NCI-H510A (cell line): ENCODE measurements around the gene SELENOV.
A peak's percentile ranks its signal among the peaks of the same experiment; 100 is the strongest.
"Not testable (repeated sequence)": the region's sequence is repeated elsewhere in the genome, so short reads cannot be mapped to it uniquely, and the experiment has no call there.

Experiments used
- DNase-seq: peaks from one replicate; lab custom pipeline; 2025; lab: John Stamatoyannopoulos, UW

Gene SELENOV, protein sequence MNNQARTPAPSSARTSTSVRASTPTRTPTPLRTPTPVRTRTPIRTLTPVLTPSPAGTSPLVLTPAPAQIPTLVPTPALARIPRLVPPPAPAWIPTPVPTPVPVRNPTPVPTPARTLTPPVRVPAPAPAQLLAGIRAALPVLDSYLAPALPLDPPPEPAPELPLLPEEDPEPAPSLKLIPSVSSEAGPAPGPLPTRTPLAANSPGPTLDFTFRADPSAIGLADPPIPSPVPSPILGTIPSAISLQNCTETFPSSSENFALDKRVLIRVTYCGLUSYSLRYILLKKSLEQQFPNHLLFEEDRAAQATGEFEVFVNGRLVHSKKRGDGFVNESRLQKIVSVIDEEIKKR

DNA sequence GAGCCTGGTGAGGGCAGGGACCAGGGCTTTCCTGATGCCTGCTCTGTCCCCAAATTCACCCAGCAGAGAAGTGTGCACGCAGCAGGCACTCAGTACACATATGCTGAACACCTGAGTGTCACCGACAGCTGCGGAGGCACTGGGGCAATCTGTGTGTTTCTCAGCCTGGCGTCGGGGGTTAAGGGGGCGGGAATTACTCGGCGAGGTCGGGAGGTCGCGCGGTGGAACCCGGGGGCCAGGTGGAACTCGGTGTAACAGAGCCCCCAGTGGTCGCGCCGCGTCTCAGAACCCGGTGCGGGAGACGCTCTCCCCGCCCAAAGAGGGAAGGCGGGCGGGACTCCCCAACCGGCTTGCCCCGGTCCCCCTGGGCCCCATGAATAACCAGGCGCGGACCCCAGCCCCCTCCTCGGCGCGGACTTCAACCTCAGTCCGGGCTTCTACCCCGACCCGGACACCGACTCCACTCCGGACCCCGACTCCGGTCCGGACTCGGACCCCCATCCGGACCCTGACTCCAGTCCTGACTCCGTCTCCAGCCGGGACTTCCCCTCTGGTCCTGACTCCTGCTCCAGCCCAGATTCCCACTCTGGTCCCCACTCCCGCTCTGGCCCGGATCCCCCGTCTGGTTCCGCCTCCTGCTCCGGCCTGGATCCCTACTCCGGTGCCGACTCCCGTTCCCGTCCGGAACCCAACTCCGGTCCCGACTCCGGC is at the start of gene SELENOV:
Gene SELENOV, plus strand, starts transcription at position 300 of the 711 bp plus-strand sequence. Its CDS starts 74 bp downstream, at position 374.
- no peak for DNase-seq

DNA sequence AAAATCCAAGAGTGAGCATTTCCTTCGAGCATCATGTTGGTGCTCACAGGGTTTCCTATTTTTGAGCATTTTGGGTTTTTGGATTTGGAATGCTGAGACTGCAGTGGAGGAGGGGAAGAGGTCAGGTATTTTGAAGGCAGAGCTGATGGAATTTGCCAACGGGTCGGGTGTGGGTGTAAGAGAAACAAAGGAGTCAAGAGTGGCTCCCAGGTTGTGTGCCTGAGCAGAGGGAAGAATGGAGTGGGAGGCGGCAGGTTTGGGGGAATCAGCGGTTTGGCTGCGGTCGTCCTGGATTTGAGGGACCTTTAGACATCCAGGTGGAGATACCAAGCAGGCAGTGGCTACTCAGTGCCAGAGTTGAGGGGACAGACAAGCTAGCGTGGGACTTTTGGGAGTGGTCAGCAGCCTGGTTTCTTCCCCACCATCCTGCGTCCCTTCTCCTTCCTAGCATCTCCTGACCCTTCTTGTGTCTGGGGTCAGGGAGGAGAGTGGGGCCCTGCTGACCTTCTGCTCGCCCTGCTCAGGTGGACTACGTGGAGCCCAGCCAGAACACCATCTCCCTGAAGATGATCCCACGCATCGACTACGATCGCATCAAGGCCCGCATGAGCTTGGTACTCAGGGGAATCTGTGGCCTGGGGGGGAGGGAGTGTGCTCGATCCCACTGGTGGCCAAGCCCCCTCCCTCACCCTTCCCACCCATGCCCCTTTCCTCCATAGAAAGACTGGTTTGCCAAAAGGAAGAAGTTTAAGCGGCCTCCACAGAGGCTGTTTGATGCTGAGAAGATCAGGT is 48.8 kb upstream of the SELENOV start:
- no peak for DNase-seq

DNA sequence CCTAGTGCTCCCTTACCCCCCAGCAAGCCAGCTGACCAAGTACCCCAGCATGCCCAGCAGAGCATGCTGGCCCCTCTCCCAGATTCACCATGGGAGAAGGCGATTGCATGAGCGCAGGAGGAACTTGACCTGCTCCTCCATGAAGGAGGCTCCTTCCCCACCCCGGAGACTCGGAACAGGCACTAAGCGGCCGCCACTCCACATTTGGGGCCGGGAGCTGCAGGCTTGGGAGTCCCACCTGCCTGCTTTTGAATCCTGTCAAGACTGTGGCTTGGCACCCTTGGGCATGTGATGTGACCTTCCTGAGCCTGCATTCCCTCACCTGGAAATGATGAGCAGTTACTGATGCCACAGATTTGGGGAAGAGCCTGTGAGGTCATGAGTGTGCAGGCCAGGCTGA is 47.0 kb upstream of the SELENOV start:
- no peak for DNase-seq

DNA sequence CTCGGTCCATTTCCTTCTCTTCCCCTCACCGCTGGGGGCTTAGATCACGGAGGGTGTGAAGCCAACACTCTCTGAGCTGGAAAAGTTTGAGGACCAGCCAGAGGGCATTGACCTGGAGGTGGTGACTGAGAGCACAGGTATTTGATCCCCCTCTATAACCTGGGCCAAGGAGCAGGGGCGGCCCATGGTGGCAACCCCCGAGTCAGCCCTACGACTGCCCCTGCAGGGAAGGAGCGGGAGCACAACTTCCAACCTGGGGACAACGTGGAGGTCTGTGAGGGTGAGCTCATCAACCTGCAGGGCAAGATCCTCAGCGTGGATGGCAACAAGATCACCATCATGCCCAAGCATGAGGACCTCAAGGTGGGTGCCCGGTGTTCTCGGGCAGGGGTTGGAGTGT is 45.9 kb upstream of the SELENOV start:
- DNase-seq = no peak

DNA sequence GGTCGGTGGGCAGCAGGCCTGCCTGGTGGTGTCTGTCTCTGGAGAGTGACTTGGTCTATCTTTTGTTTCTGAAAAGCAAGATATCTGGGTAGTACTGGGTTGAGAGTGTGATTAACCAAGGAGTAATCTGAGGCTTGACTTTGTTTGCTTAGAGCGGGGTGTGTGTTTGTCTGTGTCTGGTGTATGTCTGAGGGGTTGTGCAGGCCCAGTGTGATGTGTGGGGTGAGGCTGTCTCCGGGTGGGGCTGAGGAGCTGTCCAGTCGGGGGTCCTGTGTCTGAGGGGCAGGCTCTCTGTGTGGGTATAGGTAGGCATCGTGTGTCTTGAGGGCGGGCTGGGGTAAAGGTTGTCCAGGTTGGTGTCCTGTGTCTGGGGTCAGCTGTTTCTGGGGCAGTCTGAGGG is 45.4 kb upstream of the SELENOV start:
- no peak for DNase-seq

DNA sequence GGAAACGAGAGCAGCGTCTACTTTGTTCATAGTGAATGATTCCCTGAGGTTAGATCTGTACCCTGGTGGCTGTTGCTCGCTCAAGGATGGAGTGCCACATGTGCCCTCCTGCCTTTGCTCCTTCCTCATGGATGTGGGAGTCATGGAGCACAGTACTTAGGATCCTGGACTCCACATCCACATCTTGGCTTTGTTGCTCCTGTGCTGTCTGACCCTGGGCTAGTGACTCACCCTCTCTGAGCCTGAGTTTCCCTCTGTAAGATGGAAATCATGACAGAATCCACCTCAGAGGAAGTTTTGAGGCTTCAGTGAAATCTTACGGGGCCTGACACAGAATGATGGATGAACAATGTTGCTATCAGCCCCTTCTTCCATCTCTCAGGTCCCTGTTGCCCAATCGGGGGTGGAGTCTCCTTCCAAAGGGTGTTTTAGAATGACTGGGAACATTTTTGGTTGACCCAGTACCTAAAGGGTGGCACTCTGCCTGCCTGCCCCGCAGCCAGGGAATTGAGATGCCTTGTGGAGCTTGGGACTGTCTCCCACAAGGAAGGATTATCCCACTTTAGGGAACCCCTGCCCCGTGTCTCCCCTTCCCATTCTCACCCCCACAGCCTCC is 44.1 kb upstream of the SELENOV start:
- no peak for DNase-seq

DNA sequence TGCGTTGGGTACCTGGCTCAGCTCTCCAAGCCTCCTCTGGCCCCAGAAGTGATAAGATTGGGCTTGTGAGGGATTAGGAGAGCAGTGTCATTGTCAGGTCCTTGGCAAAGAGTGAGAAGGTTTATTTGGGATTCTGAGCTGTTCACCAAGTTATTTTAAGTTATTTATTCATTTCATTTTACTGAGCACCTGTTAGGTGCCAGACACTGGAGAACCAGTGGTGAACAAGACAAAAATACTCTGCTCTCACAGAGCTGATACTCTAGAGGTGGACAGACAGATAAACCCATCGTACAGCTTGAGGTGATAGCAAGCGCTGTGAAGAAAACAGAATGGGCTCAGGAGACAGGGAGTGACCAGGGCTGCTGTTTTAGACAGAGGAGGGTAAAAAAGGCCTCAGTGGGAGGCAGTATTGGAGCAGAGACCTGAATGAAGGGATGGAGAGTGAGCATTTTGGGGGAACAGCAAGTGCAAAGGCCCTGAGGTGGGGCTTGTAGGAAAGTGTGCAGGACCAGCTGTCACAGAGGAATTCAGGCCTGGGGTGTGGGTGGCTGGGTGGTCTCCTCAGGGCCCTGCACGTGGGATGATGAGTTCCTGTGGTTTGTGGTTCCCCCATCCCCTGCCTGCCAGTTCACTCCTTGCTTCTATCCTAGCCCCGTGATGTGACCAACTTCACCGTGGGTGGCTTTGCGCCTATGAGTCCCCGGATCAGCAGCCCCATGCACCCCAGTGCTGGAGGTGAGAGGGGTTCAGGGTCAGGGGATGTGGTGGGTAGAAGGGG is 43.0 kb upstream of the SELENOV start:
- DNase-seq = no peak

DNA sequence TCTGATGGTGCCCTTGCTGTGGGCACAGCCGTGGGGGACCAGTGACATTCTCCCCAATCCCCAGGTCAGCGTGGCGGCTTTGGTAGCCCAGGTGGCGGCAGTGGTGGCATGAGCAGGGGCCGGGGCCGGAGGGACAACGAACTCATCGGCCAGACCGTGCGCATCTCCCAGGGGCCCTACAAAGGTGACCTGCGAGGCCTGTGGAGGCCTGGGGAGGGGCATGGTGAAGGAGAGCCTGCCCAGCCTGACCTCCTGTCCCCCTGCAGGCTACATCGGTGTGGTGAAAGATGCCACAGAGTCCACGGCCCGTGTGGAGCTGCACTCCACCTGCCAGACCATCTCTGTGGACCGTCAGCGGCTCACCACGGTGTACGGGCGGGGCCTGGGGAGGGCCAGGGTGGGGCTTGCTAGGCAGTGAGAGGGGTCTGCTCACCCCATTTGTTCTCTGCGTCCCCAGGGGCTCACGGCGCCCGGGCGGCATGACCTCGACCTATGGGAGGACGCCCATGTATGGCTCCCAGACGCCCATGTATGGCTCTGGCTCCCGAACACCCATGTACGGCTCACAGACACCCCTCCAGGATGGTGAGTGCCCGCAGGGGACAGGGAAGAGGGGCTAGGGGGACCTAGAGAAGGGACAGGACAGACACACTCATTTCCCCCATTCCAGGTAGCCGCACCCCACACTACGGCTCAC is 42.0 kb upstream of the SELENOV start:
- DNase-seq = no peak

DNA sequence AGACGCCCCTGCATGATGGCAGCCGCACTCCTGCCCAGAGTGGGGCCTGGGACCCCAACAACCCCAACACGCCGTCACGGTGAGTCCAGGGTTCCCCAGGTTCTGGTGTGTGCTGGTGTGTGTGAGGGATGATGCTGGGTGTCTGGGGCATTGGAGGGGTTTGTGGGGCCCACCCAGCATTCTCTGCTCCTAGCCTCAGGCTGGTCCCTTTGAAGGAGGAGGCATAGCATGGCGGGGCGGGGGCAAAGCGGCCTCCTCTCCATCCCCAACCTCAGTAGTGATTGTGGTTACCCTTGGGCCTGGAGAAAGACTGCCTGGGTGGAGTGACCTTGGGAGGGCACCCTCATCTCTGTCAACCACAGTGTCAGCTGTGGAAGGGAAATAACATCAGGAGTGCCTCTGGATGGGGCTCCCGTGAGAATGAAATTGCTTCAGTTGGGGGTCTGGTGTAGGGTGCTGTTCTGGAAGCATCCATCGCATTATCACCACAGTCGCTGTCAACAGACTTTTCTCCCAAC is 41.4 kb upstream of the SELENOV start:
- DNase-seq = no peak

DNA sequence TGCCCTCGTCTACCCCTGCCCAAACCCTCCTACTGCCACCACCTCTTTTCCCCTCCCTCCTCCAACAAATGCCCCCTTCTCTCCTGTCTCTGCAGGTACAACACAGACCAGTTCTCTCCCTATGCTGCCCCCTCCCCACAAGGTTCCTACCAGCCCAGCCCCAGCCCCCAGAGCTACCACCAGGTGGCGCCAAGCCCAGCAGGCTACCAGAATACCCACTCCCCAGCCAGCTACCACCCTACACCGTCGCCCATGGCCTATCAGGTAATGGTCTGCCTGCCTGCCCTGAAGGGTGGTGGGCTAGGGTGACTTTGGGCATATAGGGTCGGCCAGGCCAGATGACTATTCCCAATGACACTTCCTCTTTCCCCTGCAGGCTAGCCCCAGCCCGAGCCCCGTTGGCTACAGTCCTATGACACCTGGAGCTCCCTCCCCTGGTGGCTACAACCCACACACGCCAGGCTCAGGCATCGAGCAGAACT is 40.8 kb upstream of the SELENOV start:
- DNase-seq = peak; percentile 40

DNA sequence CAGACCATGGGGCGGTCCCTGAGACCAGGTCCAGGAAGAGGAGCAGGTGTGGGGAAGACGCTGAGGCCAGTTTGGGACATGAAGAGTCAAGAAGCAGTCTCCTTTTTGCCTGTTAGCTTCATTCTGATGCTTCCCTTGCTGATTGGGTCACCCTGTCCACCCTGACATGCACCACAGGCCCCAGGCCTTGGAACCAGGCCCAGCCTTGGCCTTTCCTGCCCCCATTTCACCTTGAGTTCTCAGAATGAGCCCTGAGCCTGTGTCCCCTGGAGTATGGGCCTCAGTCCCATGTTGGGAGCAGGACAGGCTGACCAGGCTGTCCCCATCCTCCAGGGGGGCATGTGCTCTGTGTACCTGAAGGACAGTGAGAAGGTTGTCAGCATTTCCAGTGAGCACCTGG is 39.2 kb upstream of the SELENOV start:
- DNase-seq = no peak

DNA sequence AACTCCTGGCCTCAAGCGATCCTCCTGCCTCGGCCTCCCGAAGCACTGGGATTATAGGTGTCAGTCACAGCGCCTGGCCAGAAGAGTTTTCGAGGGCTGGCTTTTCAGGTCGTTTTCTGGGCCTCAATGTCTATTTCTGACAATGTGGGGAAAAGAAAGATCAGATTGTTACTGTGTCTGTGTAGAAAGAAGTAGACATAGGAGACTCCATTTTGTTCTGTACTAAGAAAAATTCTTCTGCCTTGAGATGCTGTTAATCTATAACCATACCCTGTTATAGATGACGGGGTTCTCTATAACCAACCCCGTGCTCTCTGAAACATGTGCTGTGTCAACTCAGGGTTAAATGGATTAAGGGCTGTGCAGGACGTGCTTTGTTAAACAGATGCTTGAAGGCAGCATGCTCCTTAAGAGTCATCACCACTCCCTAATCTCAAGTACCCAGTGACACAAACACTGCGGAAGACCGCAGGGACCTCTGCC is 35.6 kb upstream of the SELENOV start:
- not testable (repeated sequence) for DNase-seq

DNA sequence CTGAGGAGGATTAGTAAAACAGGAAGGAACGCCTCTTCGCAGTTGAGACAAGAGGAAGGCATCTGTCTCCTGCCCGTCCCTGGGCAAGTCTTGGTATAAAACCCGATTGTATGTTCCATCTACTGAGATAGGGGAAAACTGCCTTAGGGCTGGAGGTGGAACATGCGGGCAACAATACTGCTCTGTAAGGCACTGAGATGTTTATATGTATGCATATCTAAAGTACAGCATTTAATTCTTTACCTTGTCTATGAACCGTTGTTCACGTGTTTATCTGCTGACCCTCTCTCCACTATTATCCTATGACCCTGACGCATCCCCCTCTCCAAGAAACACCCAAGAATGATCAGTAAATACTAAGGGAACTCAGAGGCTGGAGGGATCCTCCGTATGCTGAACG is 35.0 kb upstream of the SELENOV start:
- DNase-seq = no peak

DNA sequence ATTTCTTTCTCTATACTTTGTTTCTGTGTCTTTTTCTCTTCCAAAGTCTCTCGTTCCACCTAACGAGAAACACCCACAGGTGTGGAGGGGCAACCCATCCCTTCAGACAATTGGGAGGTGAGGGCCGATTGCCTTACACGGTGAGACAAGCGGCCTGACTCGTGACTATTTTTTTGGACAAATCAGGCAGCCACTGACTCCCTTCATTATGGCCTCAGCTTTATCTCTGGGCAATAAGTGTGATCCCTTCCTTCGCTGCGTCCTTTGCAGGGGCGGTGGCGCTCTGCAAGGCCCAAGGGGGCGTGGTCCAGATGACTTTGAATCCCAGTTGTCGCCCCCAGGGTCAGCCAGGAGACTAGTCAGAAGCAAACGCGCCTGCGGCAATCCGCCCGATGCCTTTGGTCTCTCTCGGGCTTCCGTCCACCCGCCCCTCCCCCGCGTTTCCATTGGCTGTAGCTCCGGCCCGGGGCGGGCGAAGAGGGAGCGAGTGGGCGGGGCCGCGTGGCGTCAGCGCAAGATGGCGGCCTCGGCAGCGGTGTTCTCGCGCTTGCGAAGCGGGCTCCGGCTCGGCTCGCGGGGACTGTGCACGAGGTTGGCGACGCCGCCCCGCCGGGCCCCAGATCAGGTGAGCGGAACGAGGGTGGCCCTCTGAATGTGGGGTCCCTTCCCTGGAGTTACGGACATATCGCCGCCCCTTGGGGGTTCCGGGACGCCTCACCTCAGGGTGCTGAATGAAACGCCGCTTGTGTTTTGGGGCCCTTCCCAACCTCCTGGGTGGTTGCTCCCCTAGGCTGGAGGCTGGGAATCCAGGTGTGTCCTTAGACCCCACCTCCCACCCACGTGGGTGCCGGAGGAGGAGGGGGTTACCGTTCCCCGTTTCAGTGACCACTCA is 34.4 kb upstream of the SELENOV start, which contains the start of gene TIMM50:
Gene TIMM50, plus strand, starts transcription at position 502 of the 892 bp plus-strand sequence. Its CDS starts 16 bp downstream, at position 518.
- peak; percentile 97 for DNase-seq

DNA sequence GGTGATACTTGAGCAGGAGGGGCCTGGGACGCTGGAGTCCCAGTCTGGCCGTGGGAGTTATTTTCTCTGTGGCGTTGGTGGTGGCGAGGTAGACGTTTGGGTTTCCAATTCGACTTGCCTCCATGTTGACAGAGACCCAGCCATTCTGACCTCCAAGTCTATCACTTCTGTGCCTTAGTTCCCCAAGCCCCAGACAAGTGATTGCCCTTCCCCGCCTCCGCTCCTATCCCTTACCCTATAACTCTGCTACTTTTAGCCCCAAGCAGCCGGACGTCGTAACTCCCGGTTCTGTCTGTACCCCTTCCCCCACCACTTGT is 33.8 kb upstream of the SELENOV start:
- no peak for DNase-seq

DNA sequence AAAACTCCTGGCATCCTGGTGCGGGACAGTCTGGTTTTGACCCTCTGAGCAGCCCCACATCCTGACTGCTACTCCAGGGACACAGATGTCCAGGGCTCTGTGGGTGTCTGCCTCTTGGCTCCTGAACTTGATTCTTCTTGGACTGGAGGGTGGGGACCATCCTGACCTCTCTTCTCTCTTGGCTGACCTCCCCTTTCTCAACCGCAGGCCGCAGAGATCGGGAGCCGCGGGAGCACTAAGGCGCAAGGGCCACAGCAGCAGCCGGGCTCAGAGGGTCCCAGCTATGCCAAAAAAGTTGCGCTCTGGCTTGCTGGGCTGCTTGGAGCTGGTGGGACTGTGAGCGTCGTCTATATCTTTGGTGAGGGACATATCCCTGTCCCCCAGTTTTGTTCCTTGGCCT is 33.3 kb upstream of the SELENOV start:
- no peak for DNase-seq

DNA sequence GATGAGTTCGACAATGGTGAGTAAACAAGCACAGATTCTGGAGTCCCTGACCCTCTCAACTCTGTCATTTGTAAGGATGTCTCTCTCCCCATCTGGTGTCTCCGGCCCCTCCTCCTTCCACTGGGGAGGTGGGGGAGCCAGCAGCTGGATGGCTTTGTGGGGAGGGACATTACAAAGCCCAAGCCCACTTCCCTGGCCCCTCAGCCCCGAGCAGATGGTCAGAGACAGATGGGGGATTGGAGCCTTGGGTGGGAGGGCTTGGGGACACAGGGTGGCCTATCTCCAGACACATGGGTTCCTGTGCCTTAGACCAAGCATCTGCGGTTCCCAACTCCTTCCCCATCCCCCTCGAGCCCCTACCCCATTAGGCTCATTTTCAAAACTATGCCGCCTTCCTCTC is 31.8 kb upstream of the SELENOV start:
- no peak for DNase-seq

DNA sequence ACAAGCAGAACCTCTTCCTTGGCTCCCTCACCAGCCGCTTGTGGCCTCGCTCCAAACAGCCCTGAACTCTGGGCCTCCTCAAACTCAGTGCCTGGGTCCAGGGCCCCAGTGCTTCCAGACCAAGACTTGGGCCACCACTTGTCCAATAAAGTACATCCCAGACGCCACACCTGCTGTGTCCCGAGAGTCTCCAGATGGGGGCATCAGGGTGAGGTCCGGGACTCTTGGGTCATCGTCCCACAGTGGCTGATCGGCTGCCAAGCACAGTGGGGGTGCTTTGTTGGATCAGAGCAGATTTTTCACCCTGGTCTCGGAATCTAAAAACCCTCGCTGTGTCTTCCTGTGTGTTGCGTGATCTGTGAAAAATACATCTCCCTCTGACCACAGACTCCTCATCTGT is 25.2 kb upstream of the SELENOV start:
- DNase-seq = no peak

DNA sequence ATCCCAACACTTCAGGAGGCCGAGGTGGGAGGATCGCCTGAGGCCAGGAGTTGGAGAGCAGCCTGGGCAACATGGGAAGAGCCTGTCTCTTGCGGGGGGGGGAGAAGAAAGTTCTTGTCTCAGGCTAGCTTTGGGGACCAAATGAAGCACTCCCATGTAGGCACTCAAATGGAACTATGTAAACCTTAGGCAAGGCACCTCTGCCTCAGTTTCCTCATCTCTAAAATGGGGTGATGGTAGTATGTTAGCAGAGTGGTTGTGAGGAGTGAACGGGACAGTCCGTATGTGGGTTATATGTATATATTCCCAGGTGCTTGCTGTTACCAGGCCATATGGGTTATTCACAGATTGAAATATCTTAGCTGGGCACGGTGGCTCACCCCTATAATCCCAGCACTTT is 22.7 kb upstream of the SELENOV start:
- DNase-seq = no peak
